Daoy (cell line): ENCODE measurements around the gene RASAL1. TPM values are rescaled to one million over a fixed set of nuclear protein-coding genes. Genes with fewer than 3 reads are reported as not detected.

Experiments
- DNase-seq: peaks from one replicate; pipeline ENCODE4 v3.0.0-alpha.2; 2015; ENCODE audit warnings: low read depth
- total RNA-seq: library from RNA; depleted of rRNA; stranded (reverse); fragments of >200 nt; shearing (Covaris generic); gene quantifications from 2 replicates; pipeline ENCODE4 v1.2.3, GENCODE V29; 2014; rRNA removed

RASAL1 gene, protein sequence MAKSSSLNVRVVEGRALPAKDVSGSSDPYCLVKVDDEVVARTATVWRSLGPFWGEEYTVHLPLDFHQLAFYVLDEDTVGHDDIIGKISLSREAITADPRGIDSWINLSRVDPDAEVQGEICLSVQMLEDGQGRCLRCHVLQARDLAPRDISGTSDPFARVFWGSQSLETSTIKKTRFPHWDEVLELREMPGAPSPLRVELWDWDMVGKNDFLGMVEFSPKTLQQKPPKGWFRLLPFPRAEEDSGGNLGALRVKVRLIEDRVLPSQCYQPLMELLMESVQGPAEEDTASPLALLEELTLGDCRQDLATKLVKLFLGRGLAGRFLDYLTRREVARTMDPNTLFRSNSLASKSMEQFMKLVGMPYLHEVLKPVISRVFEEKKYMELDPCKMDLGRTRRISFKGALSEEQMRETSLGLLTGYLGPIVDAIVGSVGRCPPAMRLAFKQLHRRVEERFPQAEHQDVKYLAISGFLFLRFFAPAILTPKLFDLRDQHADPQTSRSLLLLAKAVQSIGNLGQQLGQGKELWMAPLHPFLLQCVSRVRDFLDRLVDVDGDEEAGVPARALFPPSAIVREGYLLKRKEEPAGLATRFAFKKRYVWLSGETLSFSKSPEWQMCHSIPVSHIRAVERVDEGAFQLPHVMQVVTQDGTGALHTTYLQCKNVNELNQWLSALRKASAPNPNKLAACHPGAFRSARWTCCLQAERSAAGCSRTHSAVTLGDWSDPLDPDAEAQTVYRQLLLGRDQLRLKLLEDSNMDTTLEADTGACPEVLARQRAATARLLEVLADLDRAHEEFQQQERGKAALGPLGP
- total RNA-seq: 0.06 TPM in 1 of 2 replicates, not detected in the other

DNA sequence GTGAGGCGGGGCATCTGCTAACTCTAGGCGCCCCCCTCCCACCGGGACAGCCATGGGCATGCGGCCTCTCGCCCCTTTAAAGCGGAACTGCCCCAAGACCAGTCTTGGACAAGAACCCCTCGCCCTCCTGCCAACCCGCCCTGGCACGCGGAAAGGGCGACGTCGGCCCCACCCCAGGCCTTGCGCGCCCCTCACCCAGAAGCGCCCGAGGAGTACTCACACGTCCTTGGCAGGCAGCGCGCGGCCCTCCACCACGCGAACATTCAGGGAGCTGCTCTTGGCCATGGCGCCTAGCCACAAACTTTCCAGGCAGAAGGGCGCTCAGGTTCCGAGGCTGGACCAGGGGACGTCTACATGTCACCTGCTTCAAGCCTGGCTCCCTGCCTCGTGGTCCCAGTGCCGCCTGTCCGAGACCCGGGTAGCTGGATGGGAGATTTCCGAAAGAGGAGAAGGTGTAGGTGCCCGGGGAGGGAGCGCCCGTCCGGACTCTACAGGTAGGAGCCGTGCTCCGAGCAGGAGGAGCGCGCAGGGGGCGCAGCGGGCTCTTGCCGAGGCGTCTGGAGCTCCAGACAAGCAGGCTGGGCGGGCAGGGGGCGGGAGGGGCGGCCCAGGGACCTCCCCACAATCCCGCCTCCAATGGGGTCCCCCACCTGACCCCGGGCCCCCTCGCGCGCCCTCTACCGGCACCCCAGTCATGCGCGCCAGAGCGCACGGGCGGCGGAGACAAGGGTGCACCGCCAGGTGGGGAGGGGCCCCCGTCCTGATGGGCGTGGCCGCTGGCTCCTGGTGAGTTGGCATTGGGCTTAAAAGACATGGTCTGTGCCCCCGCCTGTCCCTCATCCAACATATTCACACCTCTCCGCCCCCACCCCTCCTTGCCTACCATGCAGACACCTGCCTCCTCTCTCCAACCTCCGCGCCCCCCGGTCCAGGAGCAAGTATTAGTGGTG, at the start of gene RASAL1:
Gene RASAL1 (minus strand): TSS at position 584 of the 950 bp plus-strand sequence. CDS start 299 bp downstream, at position 285.
- peak; percentile 76 for DNase-seq

DNA sequence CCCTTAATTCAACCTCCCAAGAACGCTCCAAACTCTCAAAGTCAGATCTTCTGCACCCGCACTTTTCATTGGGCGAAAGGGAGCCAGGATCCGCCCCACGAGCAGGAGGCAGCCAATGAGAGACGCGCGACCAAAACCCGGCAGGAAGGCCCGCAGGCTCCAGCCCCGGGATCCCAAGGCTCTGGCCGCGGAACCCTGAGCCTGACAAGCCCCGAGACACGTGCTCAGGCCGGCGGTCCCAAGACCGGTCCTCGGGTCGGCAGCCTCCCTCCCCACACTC, 49.3 kb upstream of the RASAL1 start:
- DNase-seq: peak; percentile 96

DNA sequence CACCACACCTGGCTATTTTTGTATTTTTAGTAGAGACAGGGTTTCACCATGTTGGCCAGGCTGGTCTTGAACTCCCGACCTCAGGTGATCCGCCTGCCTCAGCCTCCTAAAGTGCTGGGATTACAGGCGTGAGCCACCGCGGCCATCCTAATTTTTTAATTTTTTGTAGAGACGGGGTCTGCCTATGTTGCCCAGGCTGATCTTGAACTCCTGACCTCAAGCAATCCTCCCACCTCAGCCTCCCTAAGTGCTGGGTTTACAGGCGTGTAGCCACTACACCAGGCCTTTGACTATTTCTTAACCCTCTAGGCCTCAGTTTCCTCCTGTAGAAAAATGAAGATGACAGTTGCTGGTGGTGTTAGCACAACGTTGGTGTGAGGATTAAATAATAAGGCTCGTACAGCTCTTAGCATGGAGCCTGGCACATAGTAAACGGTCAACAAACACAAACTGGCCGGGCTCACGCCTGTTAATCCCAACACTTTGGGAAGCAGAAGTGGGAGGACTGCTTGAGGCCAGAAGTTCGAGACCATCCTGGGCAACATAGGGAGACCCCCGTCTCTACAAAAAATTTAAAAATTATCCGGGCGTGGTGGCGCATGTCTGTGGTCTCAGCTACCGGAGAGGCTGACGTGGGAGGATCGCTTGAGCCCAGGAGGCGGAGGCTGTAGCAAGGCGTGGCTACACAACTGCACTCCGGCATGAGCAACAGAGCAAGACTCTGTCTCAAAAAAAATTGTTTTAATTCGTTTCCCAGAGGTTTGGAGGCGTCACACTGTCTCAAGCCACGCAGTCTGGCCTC, 48.7 kb upstream of the RASAL1 start:
- DNase-seq: no peak

DNA sequence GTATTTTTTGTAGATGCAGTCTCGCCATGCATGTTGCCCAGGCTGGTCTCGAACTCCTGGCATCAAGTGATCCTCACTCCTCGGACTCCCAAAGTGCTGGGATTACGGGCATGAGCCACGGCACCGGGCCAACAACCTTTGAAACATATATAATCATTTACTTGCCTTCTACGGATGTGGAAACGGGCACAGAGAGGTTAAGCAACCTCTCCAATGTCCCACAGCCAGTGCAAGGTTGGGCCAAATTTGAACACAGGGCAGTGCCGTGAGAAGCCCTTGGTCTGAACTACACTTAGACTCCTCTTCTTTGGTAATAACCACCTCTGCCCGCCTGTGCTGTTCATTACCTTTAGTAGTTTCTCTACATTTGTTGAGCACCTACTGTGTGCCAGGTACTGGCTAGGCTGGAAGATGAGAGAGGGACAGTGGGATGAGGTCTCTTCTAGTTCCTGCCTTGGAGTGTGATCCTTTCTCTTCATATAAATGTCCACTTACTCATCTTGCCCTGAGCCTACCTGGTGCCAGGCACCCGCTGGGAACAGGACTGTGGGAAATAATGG, 47.5 kb upstream of the RASAL1 start:
- no peak for DNase-seq

DNA sequence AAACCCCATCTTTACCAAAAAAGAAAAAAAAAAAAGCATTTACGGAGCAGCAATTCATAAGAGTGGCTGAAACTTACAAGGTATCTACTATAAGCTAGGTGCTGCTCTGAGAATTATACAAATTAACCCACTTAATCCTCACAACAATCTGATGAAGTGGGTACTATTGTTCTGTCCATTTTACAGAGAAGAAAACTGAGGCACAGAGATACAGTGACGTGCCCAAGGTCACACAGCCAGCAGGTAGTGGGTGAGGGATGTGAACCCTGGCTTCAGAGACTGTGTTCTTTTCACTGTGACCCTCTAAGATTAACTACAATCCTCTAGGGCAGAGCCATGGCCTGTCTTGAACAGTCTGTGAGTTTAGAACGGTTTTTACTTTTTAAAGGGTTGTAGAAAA, 46.4 kb upstream of the RASAL1 start:
- DNase-seq: no peak

DNA sequence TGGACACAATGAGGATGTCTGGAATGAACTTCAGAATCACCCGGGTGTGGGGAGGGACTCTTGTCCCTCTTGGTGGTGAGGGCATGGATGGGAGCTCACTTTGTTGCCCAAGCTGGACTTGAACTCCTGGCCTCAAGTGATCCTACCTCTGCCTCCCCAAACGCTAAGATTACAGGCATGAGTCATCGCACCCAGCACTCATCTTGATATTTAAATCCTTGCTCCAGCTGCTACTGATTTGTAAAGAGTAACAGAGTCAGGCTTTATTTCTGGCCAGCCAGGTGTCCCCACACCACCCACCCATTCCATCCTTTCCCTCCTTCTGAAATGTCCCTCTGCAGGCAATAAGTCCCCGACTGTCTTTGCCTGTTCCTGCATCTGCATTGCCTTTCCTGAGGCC, 44.8 kb upstream of the RASAL1 start:
- no peak for DNase-seq

DNA sequence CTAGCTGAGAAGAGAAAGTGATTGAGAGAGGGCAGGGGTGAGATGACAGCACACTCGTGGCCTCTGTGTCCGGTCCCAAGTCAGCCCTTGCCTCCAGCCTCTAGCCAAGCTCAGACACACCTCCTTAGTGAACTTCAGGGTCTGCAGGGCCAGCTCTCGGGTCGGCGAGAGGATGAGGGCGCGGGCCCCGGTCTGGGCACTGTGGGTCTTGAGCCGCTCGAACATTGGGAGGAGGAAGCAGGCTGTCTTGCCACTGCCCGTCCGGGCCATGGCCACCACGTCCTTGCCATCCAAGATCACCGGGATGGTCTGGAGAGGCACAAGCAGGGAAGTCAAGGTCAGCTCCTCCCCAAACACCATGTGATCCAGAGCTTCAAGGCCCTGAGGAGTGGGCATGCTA, 43.5 kb upstream of the RASAL1 start:
- no peak for DNase-seq

DNA sequence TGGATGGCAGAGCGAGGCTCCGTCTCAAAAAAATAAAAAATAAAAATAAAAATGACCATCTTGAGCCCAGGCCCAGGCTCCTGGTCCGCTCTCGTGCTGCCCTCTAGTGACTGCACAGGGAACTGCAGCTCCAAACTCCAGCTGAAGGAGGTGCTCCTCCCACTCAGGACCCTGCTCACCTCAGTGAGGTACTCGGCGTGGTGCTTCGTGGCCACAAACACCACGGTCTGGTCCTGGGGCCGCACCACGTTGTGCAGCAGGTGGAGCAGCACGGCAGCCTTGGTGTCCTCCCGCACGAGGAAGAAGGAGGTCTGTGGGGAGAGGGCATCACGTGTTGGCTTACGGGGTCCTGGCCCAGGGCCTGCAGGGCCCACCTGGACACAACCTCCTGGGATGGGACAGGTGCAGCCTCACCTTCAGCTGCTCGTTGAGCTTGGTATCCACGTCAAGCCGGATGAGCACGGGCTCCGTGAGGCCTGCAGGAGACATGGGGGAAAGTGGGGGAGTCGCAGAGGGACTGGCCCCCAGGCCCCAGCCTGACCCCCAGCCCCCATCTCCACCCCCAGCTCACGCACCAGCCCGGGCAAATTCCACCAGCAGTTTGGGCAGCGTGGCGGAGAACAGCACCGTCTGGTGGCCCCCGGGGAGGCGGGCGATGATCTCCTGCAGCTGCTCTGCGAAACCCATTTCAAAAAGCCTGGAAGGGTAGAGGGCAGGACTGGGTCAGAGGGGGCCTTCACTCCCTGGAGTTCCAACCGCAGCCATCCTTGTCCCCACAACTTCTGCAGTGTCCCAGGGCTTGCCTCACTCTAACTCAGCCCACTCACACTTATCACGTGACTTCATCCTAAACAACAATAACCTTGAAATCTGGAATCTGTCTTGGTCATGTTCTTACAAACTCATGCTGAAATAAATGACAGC, 39.2 kb upstream of the RASAL1 start:
- peak; percentile 74 for DNase-seq

DNA sequence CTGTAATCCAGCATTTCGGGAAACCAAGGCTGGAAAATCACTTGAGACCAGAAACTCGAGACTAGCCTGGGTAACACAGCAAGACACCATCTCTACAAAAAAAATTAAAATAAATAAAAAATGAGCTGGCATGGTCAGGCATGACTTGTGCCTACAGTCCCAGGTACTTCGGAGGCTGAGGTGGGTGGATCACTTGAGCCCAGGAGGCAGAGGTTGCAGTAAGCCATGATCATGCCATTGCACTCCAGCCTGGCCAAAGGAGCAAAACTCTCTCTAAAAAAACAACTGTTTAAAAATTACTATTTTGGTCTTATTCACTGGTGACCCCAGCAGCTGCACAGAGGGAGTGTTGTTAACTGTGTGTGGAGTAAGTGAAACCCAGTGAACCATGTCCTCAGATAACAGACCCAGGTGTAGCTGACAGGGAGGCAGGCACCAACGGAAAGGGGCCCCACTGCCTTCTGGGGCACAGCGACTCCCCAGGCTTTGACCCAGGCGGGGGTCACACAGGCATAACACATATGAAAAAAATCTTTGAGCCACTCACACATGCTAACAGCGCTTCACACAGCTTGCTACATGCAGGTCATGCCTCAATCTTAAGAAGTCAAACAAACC, 37.6 kb upstream of the RASAL1 start:
- no peak for DNase-seq

DNA sequence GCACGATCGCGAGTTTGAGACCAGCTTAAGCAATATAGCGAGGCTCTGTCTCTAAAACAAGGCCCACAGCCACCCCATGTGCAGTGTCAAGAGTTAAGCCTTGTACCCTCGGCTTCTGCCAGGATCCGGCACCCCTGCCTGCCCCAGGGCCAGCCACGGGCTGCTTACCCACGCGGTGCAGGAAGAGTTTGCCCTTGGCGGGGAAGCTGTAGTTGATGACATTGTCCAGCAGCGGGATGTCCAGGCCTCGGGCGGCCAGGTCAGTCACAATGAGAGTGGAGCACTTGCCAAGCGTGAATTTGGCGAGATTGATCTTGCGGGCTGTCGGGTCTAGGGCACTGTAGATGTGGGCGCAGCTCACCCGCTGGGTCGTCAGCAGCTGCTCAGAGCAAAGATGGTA, 36.6 kb upstream of the RASAL1 start:
- no peak for DNase-seq

DNA sequence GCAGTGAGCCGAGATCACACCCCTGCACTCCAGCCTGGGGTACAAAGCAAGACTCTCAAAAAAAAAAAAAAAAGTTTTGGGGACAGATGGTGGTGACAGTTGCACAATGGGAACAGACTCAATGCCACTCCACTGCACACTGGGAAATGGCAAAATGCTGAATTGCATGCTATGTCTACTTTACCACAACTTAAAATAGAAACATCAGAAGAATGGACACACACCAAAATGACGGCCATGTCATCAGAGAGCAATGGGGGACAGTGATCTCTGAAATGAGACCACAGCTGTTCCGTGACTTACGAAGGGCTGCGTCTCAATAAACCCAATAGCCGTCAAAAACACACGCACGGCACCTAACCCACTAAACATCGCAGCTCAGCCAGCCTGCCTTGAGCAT, 36.0 kb upstream of the RASAL1 start:
- DNase-seq: no peak

DNA sequence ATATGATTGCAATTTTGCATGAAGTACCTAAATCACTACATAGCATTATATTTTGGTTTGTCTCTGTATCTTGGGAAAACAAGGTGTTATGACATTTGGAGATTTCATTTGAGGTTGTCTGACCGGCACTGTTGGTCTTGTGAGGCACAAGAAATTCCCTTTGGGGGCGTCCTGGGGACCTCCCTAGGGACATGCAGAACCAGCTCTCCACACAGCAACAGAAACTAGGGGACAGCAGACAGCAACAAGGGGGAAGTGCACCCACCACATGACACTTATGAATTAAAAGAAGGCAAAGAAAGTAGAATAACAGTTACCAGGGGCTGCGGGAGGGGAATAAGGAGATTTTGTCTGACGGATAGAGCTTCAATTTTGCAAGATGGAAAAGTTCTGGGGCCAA, 35.4 kb upstream of the RASAL1 start:
- no peak for DNase-seq

DNA sequence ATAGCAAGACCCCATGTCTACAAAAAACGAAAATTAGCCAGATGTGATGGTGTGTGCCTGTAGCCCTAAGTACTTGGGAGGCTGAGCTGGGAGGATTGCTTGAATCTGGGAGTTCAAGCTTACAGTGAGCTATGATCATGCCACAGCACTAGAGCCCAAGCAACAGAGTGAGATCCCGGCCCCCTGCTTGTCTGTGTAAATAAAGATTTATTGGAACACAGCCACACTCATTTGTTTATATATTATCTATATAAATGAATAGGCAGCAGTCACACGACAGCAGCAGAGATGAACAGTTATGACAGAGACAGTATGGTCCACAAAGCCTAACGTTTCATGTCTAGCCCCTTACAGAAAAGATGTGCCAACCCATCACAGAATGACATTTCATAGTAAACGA, 34.9 kb upstream of the RASAL1 start:
- no peak for DNase-seq

DNA sequence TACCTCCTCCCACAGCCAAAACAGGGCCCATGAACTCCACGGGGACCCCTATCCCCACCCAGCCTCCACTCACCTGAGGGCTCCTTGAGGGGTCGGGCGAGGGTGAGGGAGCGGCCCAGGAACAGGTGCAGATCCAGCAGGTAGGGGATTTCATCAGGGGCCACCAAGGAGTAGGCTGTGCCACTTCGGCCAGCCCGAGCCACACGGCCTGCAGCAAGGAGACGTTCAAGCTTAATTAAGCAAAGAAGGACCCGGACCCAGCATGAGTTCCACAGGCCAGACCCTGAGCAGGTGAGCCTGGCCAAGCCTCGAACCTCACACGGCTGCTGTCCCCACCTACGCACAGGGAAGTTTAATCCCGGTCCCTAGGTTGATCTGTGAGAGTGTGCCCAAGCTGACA, 34.1 kb upstream of the RASAL1 start:
- DNase-seq: no peak

DNA sequence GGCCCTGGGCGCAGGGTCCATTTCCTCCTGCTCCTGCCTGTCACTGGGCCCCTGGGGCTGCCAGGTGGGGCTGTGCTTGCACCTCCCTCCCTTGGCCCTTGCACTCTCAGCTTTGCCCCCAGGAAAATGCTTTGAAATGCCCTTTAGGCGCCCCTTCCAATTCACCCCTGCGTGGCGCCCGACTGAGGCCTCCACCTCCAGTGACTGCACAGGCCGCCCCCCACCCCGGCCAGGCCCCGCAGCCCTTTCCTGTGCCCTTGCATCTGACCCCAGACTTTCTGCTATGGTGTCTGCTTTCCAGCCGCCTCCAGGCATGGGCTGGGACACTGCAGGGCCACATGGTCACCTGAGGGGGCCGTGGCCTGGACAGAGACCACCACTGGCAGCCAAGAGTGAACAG, 32.3 kb upstream of the RASAL1 start:
- DNase-seq: no peak

DNA sequence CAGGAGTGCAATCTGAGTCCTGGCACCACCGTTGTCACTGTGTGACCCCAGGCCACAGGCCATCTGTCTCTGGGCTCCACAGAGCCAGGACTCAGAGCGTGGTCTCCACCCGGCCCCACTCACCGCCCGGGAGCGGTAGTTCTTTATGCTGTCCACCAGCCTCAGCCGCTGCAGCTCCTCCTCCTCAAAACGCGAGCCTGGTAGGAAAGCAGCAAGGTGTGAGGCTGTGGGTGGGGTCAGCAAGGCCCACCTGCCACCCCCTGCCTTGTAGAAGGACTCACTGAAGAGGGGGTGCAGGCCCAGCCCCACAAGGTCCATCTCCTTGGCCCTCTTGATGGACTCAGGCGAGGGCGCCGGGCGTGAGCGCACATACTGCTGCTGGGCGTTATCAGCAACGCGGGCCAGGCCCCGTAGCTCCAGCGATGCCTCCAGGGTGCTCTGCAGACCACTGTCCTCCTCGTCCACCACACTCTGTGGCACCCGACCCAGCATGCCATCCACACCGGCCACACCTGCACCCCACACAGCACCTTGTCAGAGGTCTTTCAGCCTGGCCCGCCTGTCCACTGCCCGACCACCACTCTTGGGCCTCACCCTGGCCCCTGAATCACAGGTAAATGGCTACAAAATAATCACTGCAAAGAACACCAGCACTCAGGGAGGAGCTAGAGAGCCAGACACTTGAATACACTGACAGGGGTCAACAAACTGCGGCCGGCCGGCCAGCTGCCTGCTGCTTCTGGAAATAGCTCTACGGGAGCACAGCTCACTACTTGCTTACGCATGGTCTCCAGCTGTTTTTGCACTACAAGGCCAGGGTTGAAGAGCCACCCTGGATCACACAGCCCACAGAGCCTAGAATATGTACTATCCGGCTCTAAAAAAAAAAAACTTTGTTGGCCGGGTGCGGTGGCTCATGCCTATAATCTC, 30.2 kb upstream of the RASAL1 start:
- DNase-seq: no peak

DNA sequence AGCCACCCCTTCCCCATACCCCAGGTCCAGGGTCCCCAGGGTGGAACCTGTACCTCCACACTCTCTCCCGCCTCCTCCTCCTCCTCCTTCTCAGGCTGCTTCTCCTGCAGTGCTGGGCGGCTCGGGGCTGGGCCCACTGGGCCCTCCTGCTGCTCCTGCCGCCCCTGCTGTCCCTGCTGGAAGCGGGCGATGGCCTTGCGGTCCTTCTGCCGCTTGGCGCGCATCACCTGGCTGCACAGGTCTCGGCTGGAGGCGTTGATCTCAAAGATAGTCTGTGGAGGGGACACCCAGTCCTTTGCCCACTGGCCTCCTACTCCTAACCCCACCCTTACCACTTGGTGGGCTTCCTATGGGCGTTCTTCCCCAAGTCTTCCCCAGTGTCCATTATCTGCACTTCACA, 28.5 kb upstream of the RASAL1 start:
- no peak for DNase-seq

DNA sequence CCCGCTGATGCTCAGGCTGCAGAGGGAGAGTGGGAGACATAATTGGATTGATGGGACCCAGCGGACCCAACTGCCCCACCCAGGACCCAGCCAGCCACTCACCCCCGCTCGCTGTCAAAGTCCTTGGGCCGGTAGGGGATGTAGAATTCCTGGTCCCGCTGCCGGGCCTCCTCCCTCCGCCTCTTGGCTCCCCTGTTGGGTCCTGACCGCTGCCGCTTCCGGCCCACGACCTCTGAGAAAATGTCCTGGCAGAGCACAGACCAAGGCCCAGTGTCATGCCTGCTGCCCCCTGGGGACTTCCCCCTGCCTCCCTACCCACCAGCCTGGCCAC, 27.4 kb upstream of the RASAL1 start:
- DNase-seq: no peak
